Stimulated activated CD4-positive, alpha-beta T cell treated with anti-CD3 and anti-CD28 coated beads, Interleukin-15, amount 100 ng/mL, for 48 hours (primary cell): Measurements from ENCODE around the gene IQCN.
A peak's percentile ranks its signal among the peaks of the same experiment; 100 is the strongest.

Experiments used
- DNase-seq, 2 donors: peaks; one replicate each; pipeline ENCODE4 v3.0.0-alpha.2; 2020; ENCODE audit warnings: low read depth in 2 of 2

Gene IQCN

DNA sequence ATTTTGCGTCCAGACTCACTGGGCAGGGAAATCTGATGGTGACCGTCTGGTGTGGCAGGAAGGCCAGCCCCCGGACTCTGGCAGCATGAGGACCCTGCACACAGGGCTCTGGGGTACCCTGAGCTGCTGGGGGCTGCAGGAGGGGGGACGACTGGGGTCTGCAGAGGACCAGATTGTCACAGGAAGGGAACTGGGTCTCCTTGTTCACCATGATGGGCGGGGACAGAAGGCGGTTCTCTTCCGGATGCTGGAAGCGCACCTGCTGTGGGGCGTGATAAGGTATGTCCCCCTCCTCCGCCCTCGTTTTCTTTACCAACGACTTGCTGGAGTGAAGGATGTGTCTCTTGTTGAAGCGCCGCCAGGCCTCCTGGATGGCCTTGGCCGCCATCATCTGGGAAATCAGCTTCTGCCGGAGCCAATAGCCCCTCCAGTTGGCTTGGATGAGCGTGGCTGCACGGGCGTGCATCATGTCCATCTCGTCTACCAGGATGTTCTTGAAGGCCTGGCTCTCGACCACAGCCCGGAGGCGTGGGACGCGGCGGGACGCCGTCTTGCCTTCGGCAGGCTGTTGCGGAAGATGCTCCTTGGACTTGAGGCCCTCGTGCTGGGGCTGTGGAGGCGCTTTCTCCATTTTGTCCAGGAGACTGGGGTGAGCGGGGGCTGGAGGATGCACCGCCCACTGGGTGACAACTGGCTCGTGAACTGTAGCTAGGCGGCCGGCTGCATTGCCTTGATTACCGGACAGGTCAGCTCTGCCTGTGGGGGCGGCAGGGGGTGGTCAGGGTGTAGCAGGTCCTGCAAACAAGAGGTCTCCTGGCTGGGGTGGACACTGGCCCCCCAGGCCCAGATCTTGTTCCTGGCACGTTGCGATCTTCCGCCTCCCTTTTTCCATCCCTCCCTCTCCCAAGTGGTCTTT lies 7.2 kb downstream of the IQCN start:
- no peak for DNase-seq

DNA sequence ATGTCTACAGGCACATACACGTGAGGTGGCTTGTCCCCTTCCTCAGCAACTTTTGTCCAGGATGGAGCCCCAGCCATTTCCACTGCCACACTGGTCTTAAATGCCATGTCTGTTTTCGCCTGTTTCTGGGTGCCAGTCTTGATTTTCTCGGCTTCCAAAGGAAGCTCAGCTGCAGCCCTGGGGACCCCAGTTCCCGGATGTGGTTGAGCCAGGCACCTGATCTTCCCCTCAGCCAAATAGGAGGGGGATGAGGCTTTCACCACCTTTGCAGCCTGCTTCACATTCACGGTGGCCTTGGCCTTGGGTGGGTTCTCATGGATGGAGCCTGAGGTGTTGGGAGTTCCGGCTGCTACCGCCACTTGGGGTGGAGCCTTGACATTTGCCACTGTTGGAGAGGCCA lies 8.7 kb downstream of the IQCN start:
- DNase-seq = no peak

DNA sequence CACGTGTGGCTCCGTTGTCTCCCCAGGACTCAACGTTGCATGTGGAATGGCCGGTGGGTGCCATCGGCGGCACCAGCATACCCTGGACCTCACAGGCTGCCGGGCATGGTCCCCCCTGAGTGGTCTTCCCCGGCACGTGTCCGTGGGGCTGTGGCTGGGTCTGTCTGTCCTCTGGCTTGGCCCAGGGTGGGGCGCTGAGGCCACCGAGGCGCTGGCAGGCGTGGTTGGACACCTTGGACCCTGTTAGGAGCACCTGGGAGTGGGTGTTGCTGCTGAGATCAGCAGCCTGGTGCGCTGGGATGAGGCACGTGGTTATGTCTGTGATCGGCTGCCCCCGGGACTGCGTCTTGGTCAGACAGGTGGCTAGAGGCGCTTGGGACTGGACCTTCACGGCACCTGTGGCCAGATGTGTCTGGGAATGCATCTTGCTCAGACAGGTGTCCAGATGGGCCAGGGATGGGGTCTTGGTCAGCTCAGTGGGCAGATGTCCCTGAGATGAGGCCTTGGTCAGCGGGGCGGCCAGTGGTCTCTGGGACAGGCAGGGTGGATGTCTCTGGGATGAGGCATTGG lies 9.2 kb downstream of the IQCN start:
- no peak for DNase-seq

DNA sequence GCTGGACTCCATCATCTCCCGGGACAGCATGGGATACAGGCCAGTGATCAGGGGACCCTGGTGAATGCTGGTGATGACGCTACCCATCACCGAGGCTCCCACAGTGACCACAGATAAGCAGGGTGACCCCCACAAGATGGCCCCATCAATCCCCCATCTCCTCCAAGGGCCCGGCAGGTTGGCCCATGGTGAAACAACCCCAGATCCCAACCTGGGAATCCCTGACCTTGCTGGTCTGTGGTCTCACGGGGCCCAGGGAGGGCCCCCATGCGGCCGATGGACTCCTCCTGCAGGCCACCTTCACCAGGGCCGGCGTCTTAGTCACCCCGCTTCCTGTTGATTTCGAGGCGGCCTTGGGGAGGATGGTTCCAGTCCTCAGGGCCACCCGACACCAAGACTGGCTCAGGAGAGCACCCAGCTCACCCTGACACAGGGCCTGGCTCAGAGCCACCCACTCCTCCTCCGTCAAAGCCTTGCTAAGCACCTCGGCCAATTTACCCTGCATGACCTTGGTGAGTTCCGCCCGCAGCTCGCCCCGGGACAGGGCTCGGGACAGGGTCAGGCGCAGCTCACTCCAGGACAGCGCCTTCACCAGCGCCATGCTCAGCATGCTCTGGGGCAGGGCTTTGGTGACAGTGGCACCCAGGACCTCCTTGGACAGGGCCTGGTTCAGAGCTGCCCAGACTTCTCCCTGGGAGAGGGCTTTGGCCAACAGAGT lies 10.0 kb downstream of the IQCN start:
- no peak for DNase-seq

DNA sequence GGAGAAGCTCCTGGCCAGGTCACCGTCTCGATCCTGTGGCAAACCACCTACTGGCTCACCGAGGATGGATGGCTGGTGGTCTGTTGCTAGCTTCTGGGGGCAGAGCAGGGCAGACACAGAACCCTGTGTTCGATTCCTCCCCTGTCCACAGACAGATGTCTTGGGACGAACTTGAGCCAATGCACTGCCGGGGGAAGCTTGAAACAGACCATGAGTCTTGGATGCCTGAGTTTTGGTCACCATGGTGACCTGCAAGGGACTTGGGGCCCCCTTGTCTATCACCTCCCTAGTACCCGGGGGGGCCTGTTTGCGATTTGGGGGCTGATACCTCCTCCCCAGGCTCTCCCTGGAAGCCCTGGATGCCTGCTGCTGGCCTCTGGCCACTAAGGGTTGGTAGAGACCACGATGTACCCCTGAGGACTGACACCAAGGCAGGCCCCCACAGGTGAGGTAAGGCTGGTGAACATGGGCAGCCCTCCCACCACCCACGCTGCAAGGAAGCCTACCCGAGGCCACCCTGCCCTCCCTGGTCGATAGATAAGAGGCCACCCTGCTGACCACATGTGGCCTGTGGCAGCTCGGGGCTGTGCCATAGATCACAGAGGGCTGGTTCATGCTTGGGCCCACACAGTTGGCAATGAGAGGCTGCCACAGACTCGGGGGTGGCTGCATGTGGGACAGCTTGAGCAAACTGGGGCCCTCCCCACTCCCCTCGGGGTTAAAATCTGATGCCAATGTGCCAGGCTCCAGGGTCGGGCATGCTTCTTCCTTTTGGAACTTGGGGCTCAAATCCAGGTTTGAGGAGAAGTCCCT lies 10.7 kb downstream of the IQCN start:
- DNase-seq = no peak

DNA sequence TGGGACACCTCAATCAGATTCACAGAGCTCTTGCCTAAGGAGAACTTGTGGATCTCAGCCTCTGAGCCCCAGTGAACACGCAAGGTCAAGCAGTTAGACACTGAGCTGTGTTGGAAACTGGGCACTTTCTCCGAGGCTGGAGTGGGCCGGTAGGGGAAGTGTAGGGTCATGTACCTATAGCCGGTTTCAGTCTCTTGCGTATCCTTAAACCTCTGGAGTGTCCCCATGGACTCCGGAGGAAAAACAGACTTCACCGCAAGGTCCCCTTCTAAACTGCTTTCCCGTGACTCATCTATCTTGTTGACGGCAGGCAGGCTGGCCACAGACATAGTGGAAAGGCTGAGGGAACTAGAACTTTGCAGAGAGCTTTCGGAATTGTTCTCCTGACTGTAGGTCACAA lies 11.3 kb downstream of the IQCN start:
- DNase-seq = no peak

DNA sequence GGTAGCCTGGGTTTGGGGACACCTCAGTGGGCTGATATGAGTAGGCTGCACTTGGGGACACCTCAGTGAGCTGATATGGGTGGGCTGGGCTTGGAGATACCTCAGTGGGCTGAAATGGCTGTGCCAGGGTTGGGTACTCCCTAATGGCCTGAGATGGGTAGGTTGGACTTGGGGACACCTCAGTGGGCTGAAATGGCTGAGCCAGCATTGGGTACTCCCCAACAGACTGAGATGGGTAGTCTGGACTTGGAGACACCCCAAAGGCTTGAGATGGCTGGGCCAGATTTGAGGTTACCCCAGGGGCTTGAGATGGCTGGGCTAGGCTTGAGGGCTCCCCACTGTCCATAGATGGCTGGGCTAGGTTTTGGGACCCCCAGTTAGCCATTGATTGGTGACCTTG lies 12.1 kb downstream of the IQCN start:
- no peak for DNase-seq

DNA sequence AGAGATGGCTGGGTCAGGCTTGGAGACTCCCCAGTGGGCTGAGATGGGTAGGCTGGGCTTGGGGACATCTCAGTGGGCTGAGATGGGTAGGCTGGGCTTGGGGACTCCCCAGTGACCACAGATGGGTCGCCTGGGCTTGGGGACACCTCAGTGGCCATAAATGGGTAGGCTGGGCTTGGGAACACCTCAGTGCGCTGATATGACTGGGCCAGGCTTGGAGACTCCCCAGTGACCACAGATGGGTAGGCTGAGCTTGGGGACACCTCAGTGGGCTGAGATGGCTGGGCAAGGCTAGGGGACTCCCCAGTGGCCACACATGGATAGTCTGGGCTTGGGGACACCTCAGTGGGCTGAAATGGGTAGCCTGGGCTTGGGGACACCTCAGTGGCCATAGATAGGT lies 12.8 kb downstream of the IQCN start:
- DNase-seq = no peak

DNA sequence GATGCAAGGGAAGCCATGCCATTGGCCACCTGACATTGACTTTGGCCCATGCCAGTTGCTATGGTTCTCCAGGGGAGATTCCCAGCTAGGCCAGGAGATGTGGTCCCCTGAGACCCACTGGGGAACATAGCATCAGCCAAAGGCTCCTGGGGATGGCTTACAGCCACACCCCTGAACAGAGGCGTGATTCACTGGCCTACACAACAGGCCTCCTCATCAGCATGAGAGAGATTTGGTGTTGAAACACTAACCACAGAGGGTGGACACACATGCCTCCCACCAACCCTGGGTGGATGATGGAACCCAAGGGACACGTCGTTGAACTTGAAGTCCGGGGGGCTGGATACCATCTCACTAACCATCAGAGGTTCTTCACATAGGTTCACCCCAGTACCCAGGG lies 14.4 kb downstream of the IQCN start:
- DNase-seq = no peak

DNA sequence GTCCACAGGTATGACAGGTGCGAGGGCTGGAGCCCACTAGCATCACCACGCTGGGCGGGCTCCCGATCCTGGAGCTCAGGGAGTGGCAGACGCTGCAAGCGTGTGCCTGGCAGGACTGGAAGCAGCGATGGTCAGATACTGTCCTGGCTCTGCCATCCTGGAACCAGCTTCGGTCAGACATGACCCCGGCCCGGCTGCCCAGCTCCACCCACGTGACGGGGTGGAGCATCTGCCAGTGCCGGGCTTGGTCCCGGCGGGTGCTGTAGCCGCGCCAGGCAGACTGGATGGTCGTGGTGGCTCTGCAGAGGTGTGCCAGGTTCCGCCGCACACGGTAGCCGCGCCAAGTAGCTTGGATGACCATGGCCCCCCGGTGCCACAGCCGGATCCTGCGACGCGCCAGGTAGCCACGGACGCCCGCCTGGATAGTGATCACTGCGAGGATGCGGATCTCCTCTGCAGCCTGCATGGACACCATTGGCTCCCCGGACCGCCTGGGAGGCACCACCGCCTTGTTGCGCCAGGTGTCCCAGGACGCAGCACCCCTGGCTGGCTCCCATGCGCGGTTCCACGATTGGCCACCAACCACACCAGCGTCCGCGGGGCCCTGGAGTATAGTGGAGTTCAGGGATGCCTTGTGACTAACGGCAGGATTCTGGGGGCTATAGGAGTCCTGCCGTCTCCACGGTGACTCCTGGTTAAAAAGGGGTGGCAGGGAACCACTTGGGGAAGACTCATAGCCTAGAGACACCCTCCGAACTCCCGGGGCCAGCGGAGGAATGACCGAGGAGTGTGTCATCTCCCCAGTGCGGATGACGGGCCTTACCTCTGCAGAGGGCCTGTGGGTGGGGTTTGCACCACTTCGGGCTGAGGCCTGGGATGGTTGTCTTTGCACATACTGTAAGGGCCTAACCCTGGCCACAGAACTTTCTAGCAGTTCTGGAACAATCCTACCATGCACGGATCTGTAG lies 16.5 kb downstream of the IQCN start:
- DNase-seq = no peak

DNA sequence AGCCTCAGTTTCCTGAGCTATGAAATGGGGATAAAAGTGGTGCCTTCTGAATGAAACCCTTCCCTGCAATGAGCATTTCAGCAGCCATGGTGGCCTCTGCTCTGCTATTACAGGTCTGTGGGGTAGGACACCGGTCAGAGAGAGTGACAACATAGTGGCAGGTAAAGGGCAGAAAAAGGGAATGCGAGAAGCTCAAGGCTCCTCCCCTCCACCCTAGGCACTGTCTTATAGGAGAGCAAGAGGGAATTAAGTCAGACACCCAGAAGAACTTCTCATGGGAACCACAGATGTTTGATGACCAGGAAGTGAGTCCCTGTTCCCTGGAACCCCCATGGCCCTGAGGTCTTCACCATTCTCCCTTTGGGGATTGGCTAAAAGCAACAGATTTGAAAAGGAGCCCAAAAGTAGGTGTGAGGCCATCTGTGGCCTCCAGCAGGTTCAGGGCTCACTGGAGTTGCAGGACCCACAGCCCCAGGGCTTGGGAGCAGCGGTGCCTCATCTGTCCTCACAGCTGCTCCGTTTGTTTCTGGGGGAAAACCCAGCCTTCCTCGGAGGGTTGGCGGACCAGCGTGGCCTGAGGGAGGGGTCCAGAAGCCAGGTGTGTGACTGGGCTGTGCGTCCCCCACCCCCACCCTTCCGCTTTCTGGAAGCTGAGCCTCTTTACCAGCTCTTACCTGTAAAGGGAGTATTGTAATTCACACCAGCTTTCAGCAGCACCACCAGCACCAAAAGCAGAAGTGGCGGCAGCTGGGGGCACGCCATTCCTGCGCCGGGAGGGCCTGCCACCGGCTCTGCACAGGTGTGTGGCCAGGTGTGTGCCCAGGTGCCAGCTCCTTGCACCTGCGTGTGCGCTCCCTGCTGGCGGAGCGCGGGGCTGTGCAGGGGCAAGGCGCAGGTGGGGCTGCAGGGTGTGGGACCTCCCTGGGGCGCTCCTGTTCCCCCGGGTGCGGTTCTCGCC lies 19.4 kb downstream of the IQCN start:
- no peak for DNase-seq

DNA sequence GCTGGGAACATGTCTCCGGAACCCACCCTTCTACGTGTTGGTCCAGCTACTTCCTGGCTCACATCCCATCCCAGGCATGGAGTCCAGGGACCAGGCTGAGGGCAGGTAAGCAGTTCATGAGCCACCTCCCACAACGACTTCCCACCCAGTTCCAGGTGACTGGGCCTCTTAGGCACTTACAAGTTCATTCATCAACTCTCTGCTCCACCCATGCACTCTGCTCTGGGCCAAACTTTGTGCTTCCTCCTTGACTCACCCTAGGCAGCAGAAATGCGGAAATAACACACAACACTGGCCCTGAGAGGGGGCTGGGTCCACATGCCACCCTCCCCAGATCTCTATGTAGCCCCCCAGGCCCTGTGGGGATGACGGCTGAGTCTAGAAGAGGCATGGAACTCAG lies 20.5 kb downstream of the IQCN start:
- DNase-seq = no peak

DNA sequence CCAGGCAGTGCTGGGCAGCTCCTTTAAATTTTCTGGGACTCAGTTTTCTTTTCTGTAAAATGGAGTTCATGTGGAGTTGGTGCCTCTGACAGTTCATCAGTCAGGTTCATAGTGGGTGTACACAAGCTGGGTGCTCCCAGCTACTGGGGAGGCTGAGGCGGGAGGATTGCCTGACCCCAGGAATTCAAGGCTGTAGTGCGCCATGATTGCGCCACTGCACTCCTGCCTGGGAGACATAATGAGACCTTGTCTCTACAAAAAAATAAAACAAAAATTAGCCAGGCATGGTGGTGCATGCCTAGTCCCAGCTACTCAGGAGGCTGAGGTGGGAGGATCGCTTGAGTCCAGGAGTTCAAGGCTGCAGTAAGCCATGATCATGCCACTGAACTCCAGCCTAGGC lies 21.1 kb downstream of the IQCN start:
- DNase-seq = no peak

DNA sequence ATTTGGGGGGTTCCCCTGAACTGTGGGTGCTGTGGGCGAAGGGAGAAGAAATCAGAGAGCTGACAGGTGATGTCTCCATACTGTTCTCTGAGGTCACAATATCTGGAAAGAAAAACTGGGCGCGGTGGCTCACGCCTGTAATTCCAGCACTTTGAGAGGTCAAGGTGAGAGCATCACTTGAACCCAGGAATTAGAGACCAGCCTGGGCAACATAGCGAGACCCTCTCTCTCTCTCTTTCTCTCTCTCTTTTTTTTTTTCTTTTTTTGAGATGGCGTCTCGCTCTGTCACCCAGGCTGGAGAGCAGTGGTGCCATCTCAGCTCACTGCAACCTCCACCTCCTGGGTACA lies 21.9 kb downstream of the IQCN start:
- no peak for DNase-seq

DNA sequence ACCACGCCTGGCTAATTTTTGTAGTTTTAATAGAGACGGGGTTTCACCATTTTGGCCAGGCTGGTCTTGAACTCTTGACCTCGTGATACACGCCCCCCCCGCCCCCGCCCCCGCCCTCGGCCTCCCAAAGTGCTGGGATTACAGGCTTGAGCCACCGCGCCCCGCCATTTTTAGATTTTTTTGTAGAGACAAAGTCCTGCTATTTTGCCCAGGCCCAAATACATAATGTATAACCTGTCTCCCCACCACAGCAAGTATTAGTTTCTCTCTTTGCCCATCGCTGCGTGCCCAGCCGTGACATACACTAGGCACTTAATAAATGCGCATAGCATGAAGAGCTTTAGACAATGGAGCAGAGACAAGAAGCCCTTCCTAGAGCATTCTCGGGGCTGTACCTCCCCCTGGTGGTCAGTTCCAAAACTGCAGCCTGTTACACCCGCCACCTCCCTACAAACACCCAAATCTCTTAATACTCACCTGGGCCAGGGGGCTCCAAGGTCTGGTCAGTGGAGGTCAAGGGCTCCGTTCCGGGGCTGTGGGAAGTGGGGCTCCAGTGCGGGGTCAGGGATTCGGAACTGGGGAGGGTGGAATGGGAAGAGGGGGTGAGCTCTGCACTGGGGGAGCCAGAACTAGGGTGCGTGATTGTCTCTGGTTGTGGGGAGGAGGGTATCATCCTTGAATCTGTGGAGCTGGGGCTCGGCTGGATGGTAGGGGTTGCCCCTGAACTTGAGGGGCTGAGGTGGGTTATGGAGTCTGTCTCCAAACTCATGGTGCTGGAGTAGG lies 22.5 kb downstream of the IQCN start:
- peak; percentile 59 to 69 for DNase-seq

DNA sequence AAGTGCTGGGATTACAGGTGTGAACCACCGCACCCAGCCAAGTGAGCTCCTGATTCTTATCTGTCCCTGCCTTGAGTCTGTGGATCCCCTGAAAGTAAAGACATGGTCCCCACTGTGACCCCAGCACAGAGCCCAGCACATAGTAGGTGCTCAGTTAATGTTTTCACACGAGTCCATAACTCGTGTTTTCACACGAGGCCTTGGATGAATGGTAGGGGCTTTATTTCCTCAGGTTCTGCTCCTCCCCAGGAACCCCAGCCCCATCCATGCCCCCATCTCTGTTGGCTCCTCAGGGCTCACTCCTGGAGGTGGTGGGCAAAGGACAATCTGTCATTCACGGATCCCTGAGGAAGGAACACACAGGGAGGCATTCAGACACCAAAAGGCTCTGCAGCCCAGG lies 24.4 kb downstream of the IQCN start:
- no peak for DNase-seq

DNA sequence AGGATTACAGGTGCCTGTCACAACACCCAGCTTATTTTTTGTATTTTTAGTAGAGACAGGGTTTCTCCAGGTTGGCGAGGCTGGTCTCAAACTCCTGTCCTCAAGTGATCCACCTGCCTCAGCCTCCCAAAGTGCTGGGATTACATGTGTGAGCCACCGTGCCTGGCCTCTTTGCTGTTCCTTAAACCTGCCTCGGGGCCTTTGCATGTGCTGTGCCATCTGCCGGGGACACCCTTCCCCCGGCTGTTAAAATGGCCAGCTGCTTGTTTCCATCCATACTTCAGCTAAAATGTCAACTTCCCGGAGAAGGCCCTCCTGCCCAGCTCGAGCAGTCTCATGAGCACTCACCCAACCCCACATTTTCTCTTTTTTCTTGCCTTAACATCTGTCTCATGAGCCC lies 29.0 kb downstream of the IQCN start:
- no peak for DNase-seq

DNA sequence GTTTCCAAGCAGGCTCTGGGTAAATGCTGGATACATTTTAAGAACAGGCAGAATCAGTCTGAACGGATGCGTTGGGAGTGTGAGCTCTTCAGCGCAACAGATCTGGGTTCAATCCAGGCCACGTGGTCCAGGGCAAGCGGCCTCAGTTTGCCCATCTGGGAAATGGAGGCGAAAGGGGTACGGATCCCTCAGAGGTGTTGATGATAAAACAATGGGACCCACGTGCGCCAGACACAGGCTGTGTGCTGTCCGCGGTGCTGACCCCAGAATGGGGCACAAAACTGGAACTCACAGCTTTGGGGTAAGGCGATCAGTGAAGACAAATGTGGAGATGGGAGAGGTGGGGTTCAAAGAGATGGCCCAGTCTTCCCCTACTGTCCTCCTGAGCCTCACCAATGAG lies 34.9 kb downstream of the IQCN start:
- DNase-seq = no peak

DNA sequence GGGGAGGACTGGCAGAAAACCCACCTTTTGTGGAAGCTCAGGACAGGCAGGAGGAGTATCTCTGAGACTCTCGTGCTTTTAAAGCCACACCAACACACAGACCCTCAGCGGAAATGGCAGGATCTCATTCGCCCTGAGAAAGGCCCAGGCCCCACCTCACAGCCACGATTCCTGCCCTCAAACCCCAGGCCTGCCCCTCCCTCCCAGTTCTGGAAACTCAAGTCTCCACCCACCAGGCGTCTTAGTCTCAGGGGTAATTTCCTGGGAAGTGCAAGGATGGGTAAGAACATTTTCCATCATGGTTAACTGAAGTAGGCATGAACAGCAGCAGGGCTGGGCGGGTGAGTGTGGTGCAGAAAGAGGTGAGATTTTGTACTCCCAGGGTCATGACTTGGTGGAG lies 40.1 kb downstream of the IQCN start:
- no peak for DNase-seq
